ENCODE measurements around the gene CEBPA. TPM values are rescaled to one million over a fixed set of nuclear protein-coding genes. Genes with fewer than 3 reads are reported as not detected.
A peak's percentile ranks its signal among the peaks of the same experiment; 100 is the strongest.

Gene CEBPA
- total and polyA plus RNA-seq, 7 donors, result 2.9 to 64.3 (median 16.1) TPM

DNA sequence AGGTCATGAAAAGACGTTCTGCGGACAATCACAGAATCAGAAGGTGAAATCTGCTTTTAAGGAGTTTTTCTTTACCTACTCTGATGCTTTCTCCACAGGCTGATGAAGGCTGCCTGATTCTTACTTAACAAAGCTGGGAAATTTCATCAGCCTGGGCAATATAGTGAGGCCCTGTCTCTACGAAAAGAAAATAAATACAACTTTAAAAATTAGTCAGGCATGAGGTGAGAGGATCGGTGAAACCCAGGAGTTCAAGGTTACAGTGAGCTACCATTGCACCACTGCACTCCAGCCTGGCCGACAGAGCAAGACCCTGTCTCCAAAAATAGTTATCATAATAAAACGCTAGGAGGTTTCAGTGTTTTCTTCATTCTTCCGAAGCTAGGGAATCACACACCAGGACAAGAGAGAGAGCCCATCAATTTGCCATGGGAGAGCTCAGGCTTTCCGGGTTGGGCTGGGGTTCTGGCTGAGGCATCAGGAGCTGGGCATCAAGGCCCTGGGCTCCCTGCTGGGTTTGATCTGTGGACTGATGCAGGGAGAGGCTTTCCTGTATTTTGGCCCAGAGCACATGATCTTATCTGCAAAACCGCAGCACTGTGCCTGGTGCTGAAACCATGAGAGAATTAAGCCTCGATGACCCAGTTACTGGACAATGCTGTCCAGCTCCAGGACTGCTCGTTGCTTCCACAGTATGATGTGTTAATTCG is 46.1 kb upstream of the CEBPA start:
- 83 to 88% methylated on average over 12 of the region's 12 CpGs for WGBS, 2 donors
- no peak for TF ChIP-seq POLR2A (IDR thresholded peaks at IDR 0.05)
- TF ChIP-seq EP300 (IDR thresholded peaks at IDR 0.05), result no peak
- no peak for TF ChIP-seq CTCF (IDR thresholded peaks at IDR 0.05)
- TF ChIP-seq POLR2AphosphoS5 (IDR thresholded peaks at IDR 0.05), result no peak

DNA sequence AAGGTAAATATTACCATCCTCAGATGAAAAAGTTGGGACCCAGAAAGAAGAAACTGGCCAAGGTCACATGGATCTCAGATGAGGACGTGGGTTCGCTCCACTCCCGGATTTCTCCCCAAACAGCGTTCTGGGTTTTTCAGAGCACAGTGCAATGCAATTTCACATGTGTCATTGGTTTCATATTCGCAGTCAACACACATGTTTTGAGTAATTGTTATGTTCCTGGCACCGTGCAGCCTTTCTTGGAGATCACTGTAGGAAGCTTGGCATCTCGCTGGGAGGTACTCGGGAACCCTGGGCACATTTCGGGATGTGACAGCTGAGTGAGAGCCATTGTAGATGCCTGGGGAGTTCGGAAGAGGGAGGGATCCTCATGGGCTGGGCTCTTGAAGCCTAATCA is 45.0 kb upstream of the CEBPA start:
- no peaks in the 10 kb centered on the region for H3K4me1 ChIP-seq
- no peak for TF ChIP-seq POLR2AphosphoS5 (IDR thresholded peaks at IDR 0.05)
- no peak for TF ChIP-seq CTCF (IDR thresholded peaks at IDR 0.05)
- no peak for TF ChIP-seq POLR2A (IDR thresholded peaks at IDR 0.05)
- no peak for TF ChIP-seq EP300 (IDR thresholded peaks at IDR 0.05)
- WGBS, 2 donors, result 88 to 91% methylated on average over 10 of the region's 10 CpGs
- H3K27me3 ChIP-seq, result peaks cover 0 to 12% (median 0%) of the 10 kb centered on the region in 3 donors
- H3K9me3 ChIP-seq, result no peaks in the 10 kb centered on the region
- H3K36me3 ChIP-seq, result no peaks in the 10 kb centered on the region
- DNase-seq, result no peak
- intact Hi-C loops (cut with DNase I), result no loop called here
- H3K4me3 ChIP-seq, result no peak overlapping the region
- H3K27ac ChIP-seq, result no peak overlapping the region

More for the DNA sequence above, 46.1 kb upstream of the CEBPA start:
- Histone ChIP-seq H3K9me3 (no peaks in the 10 kb centered on the region), H3K4me1 (no peaks in the 10 kb centered on the region), H3K27me3 (peaks cover 0 to 12% (median 0%) of the 10 kb centered on the region in 3 donors), H3K27ac (no peak overlapping the region), H3K36me3 (no peaks in the 10 kb centered on the region), H3K4me3 (no peak overlapping the region)
- DNase-seq, result no peak
- intact Hi-C loops (cut with DNase I), result no loop called here

GRCh38 chr19:33346665-33347064 is 44.3 kb upstream of the CEBPA start:
- intact Hi-C loops (cut with DNase I), result no loop called here
- Histone ChIP-seq H3K27ac (no peak overlapping the region), H3K36me3 (no peaks in the 10 kb centered on the region), H3K27me3 (peaks cover 0 to 12% (median 0%) of the 10 kb centered on the region in 3 donors), H3K4me1 (no peaks in the 10 kb centered on the region), H3K9me3 (no peaks in the 10 kb centered on the region), H3K4me3 (no peak overlapping the region)
- TF ChIP-seq POLR2A (IDR thresholded peaks at IDR 0.05) (no peak), EP300 (IDR thresholded peaks at IDR 0.05) (no peak), CTCF (IDR thresholded peaks at IDR 0.05) (no peak), POLR2AphosphoS5 (IDR thresholded peaks at IDR 0.05) (no peak)
- DNase-seq, result no peak

- no peak overlapping the region for H3K27ac ChIP-seq
- no peaks in the 10 kb centered on the region for H3K4me1 ChIP-seq
- peaks cover 0 to 12% (median 0%) of the 10 kb centered on the region in 3 donors for H3K27me3 ChIP-seq
- no peaks in the 10 kb centered on the region for H3K9me3 ChIP-seq
- no peak for DNase-seq
- no peak for TF ChIP-seq EP300 (IDR thresholded peaks at IDR 0.05)
- no peak overlapping the region for H3K4me3 ChIP-seq
- H3K36me3 ChIP-seq, result no peaks in the 10 kb centered on the region
- WGBS, 2 donors, result 85 to 94% methylated on average over 6 of the region's 6 CpGs
- intact Hi-C loops (cut with DNase I), result no loop called here
Measured at GRCh38 chr19:33345163-33345562, 42.8 kb upstream of the CEBPA start.

- TF ChIP-seq POLR2A (IDR thresholded peaks at IDR 0.05) (no peak), POLR2AphosphoS5 (IDR thresholded peaks at IDR 0.05) (no peak), EP300 (IDR thresholded peaks at IDR 0.05) (no peak), CTCF (IDR thresholded peaks at IDR 0.05) (no peak)
- WGBS, 2 donors, result 49 to 62% methylated on average over 4 of the region's 4 CpGs
- H3K27ac ChIP-seq, result peak overlapping the region in 1 of 4 donors; percentile 31
- DNase-seq, result no peak
- H3K4me1 ChIP-seq, result no peaks in the 10 kb centered on the region
- H3K4me3 ChIP-seq, result peak overlapping the region in 1 of 4 donors; percentile 8
- H3K36me3 ChIP-seq, result no peaks in the 10 kb centered on the region
- no peaks in the 10 kb centered on the region for H3K9me3 ChIP-seq
- intact Hi-C loops (cut with DNase I), result no loop called here
- H3K27me3 ChIP-seq, result peaks cover 0 to 12% (median 0%) of the 10 kb centered on the region in 3 donors
Measured at GRCh38 chr19:33344573-33344925, 42.2 kb upstream of the CEBPA start.
